GM23338 (cell line): Measurements from ENCODE around the gene CSH2. TPM values are rescaled to one million over a fixed set of nuclear protein-coding genes. Genes with fewer than 3 reads are reported as not detected.

Experiments
- ATAC-seq: fragments of 200-7000 bp; cut with Tn5 transposase; 3 replicates; pipeline ENCODE4 v1.9.1; 2020
- DNase-seq: peaks from one replicate; pipeline ENCODE4 v3.0.0-alpha.2; 2015; ENCODE audit warnings: low spot score
- H2AFZ ChIP-seq: fragments of 200-600 bp; sonication (generic); 2 replicates; pipeline ENCODE4 v1.8.0; 2016; ENCODE audit warnings: antibody characterized with exemption, mild to moderate bottlenecking, moderate library complexity
- H3F3A ChIP-seq: fragments of 200-600 bp; sonication (generic); replicated peaks from 2 replicates; pipeline ENCODE4 v1.8.0; 2017; ENCODE audit warnings: antibody characterized with exemption, mixed run types, low read depth
- H3K27ac ChIP-seq: fragments of 200-600 bp; sonication (generic); 2 replicates; pipeline ENCODE4 v1.6.1; 2016; ENCODE audit warnings: low read depth
- H3K27me3 ChIP-seq: fragments of 200-600 bp; sonication (generic); 2 replicates; pipeline ENCODE4 v1.8.0; 2016; ENCODE audit warnings: mild to moderate bottlenecking, mixed run types, moderate library complexity; ENCODE audit not compliant: insufficient read depth
- H3K36me3 ChIP-seq: fragments of 200-600 bp; sonication (generic); 2 replicates; pipeline ENCODE4 v1.8.0; 2016; ENCODE audit warnings: mild to moderate bottlenecking; ENCODE audit not compliant: insufficient read depth
- H3K4me1 ChIP-seq: fragments of 200-600 bp; sonication (generic); 2 replicates; pipeline ENCODE4 v1.8.0; 2016; ENCODE audit warnings: mild to moderate bottlenecking, moderate library complexity; ENCODE audit not compliant: insufficient read depth
- H3K4me2 ChIP-seq: fragments of 200-600 bp; sonication (generic); 2 replicates; pipeline ENCODE4 v1.7.1; 2017; ENCODE audit warnings: mixed run types
- H3K4me3 ChIP-seq: fragments of 200-600 bp; sonication (generic); 2 replicates; pipeline ENCODE4 v1.6.1; 2016; ENCODE audit warnings: mixed run types
- H3K79me2 ChIP-seq: fragments of 200-600 bp; sonication (generic); replicated peaks from 2 replicates; pipeline ENCODE4 v1.8.0; 2017; ENCODE audit warnings: mild to moderate bottlenecking; ENCODE audit not compliant: insufficient read depth
- H3K9me2 ChIP-seq: fragments of 200-600 bp; sonication (generic); 2 replicates; pipeline ENCODE4 v1.8.0; 2017; ENCODE audit not compliant: insufficient read depth
- H4K20me1 ChIP-seq: fragments of 200-600 bp; sonication (generic); replicated peaks from 2 replicates; pipeline ENCODE4 v1.8.0; 2017; ENCODE audit warnings: mild to moderate bottlenecking; ENCODE audit not compliant: insufficient read depth
- H3K27ac Mint-ChIP-seq: 2 replicates; pipeline ENCODE4 v1.8.0; 2020; ENCODE audit warnings: inconsistent platforms, mild to moderate bottlenecking, moderate library complexity, mixed read lengths
- H3K27me3 Mint-ChIP-seq: 3 replicates; pipeline ENCODE4 v1.8.0; 2022; ENCODE audit warnings: low read depth, mild to moderate bottlenecking, moderate library complexity, mixed read lengths, inconsistent platforms; ENCODE audit not compliant: insufficient read depth, poor library complexity
- H3K36me3 Mint-ChIP-seq: 3 replicates; pipeline ENCODE4 v1.8.0; 2021; ENCODE audit warnings: low read depth, mild to moderate bottlenecking, inconsistent platforms, moderate library complexity, mixed read lengths
- H3K4me1 Mint-ChIP-seq: 3 replicates; pipeline ENCODE4 v1.8.0; 2020; ENCODE audit warnings: mild to moderate bottlenecking, inconsistent platforms, mixed read lengths
- H3K4me3 Mint-ChIP-seq: 3 replicates; pipeline ENCODE4 v1.8.0; 2021; ENCODE audit warnings: moderate library complexity, mild to moderate bottlenecking, inconsistent platforms, mixed read lengths
- H3K9me3 Mint-ChIP-seq: 3 replicates; pipeline ENCODE4 v1.8.0; 2020; ENCODE audit warnings: moderate library complexity, mild to moderate bottlenecking, inconsistent platforms, mixed read lengths
- CREB1 ChIP-seq: fragments of 250-450 bp; sonication (Bioruptor Pico); IDR thresholded peaks from 2 replicates; pipeline ENCODE4 v1.5.0; 2020; ENCODE audit warnings: low read depth, mild to moderate bottlenecking, moderate library complexity
- ETS1 ChIP-seq: IDR thresholded peaks from 2 replicates; pipeline ENCODE4 v1.6.1; 2016; ENCODE audit warnings: antibody characterized with exemption
- EZH2 ChIP-seq: fragments of 200-600 bp; sonication (generic); IDR thresholded peaks from one replicate; pipeline ENCODE4 v1.8.0; 2017; ENCODE audit warnings: antibody characterized with exemption, mild to moderate bottlenecking, low read depth; ENCODE audit not compliant: unreplicated experiment
- EZH2phosphoT487 ChIP-seq: fragments of 200-600 bp; sonication (generic); IDR thresholded peaks from one replicate; pipeline ENCODE4 v1.8.1; 2018; ENCODE audit warnings: antibody characterized with exemption; ENCODE audit not compliant: unreplicated experiment
- JUNB ChIP-seq: IDR thresholded peaks from one replicate; pipeline ENCODE4 v1.6.1; 2016; ENCODE audit warnings: antibody characterized with exemption; ENCODE audit not compliant: unreplicated experiment
- NANOG ChIP-seq: IDR thresholded peaks from 2 replicates; pipeline ENCODE4 v1.6.1; 2016; ENCODE audit warnings: antibody characterized with exemption, borderline replicate concordance
- POLR2AphosphoS5 ChIP-seq: IDR thresholded peaks from 2 replicates; pipeline ENCODE4 v1.6.1; 2016; ENCODE audit warnings: antibody characterized with exemption, low read depth
- STAT1 ChIP-seq: IDR thresholded peaks from one replicate; pipeline ENCODE4 v1.6.1; 2016; ENCODE audit warnings: antibody characterized with exemption; ENCODE audit not compliant: unreplicated experiment
- ZNF114 ChIP-seq: fragments of 250-450 bp; sonication (Bioruptor Pico); IDR thresholded peaks from 2 replicates; pipeline ENCODE4 v1.5.0; 2020; ENCODE audit warnings: mild to moderate bottlenecking, moderate library complexity
- ZNF331 ChIP-seq: fragments of 250-450 bp; sonication (Bioruptor Pico); IDR thresholded peaks from 2 replicates; pipeline ENCODE4 v1.5.0; 2020; ENCODE audit warnings: low read depth, mild to moderate bottlenecking, moderate library complexity
- polyA plus RNA-seq: library from polyadenylated mRNA; unstranded; fragments of >200 nt; fragmentation: Nextera tagmentation; extraction: Ambion mirVana; gene quantifications from 2 replicates; pipeline ENCODE4 v1.2.1, GENCODE V29; 2016
- total RNA-seq: library from RNA; depleted of rRNA; stranded (reverse); fragments of >200 nt; shearing (Covaris generic); gene quantifications from 2 replicates; pipeline ENCODE4 v1.2.3, GENCODE V29; 2014
- TF ChIP-seq, protein P1 (sequence below): IDR thresholded peaks from one replicate; pipeline ENCODE4 v1.6.1; 2018; ENCODE audit warnings: antibody characterized with exemption; ENCODE audit not compliant: unreplicated experiment
- TF ChIP-seq, protein P2 (sequence below), 2 experiments: fragments of 200-600 bp in 1 of 2; sonication (generic) in 1 of 2; conservative IDR thresholded peaks; 2 replicates each; pipeline versions ENCODE4 v1.5.1 to v1.6.1; 2016 to 2017; ENCODE audit warnings: antibody characterized with exemption in 2 of 2, low read depth in 2 of 2, mild to moderate bottlenecking in 2 of 2, moderate library complexity in 1 of 2

Gene CSH2
- total and polyA plus RNA-seq, 2 experiments from 2014 or later: 0.37 TPM; not detected in 1

DNA sequence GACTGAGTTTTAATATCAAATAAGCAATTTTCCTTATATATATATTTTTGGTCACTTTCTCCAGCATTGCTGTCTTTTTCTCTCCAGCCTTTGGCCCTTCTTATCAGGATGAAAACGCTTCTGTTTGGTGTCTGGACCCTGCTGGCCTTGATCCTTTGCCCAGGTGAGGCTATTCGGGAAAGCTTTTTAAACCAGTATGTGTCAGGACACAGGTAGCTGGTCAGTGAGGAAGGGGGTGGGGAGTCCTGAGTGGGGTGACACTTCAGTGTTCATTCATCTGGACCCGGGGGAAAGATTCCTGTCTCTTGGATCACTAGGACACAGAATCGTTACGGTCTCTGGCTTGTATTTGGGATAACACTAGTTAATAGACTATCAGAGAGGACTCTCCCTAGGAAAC, 18.8 kb downstream of the CSH2 start (continued):
- TF ChIP-seq, protein P1, sequence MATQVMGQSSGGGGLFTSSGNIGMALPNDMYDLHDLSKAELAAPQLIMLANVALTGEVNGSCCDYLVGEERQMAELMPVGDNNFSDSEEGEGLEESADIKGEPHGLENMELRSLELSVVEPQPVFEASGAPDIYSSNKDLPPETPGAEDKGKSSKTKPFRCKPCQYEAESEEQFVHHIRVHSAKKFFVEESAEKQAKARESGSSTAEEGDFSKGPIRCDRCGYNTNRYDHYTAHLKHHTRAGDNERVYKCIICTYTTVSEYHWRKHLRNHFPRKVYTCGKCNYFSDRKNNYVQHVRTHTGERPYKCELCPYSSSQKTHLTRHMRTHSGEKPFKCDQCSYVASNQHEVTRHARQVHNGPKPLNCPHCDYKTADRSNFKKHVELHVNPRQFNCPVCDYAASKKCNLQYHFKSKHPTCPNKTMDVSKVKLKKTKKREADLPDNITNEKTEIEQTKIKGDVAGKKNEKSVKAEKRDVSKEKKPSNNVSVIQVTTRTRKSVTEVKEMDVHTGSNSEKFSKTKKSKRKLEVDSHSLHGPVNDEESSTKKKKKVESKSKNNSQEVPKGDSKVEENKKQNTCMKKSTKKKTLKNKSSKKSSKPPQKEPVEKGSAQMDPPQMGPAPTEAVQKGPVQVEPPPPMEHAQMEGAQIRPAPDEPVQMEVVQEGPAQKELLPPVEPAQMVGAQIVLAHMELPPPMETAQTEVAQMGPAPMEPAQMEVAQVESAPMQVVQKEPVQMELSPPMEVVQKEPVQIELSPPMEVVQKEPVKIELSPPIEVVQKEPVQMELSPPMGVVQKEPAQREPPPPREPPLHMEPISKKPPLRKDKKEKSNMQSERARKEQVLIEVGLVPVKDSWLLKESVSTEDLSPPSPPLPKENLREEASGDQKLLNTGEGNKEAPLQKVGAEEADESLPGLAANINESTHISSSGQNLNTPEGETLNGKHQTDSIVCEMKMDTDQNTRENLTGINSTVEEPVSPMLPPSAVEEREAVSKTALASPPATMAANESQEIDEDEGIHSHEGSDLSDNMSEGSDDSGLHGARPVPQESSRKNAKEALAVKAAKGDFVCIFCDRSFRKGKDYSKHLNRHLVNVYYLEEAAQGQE: no peak
- TF ChIP-seq EZH2phosphoT487 (no peak), NANOG (no peak), ETS1 (no peak), POLR2AphosphoS5 (no peak)

GRCh38 chr17:63853260-63853659, 20.2 kb downstream of the CSH2 start:
- H3K36me3 ChIP-seq: no peaks in the 10 kb centered on the region
- H3F3A ChIP-seq: 0 out of 2 replicates have a peak, but pooled peaks cover 2% of the 10 kb centered on the region
- H3K9me2 ChIP-seq: peaks cover 3% of the 10 kb centered on the region; the same call in 1 of the 2 replicates
- no peak for DNase-seq
- no peak overlapping the region for H3K4me2 ChIP-seq
- Mint-ChIP-seq H3K4me3 (no peak overlapping the region), H3K27me3 (peaks cover 22% of the 10 kb centered on the region), H3K36me3 (peaks cover under 1% of the 10 kb centered on the region; the same call in 1 of the 3 replicates), H3K27ac (no peak overlapping the region), H3K4me1 (no peaks in the 10 kb centered on the region), H3K9me3 (peaks cover 12% of the 10 kb centered on the region)
- peaks cover 10% of the 10 kb centered on the region for H3K27me3 ChIP-seq
- no peak overlapping the region for H3K4me3 ChIP-seq
- H4K20me1 ChIP-seq: no peaks in the 10 kb centered on the region
- H3K27ac ChIP-seq: no peak overlapping the region
- no peaks in the 10 kb centered on the region for H3K4me1 ChIP-seq
- no peak for ATAC-seq
- no peak overlapping the region for H2AFZ ChIP-seq
- H3K79me2 ChIP-seq: no peaks in the 10 kb centered on the region
- no peak for TF ChIP-seq EZH2phosphoT487
- TF ChIP-seq POLR2AphosphoS5: no peak
- no peak for TF ChIP-seq STAT1
- no peak for TF ChIP-seq EZH2
- no peak for TF ChIP-seq ZNF114 (CRISPR knock-in tag)
- TF ChIP-seq, protein P2, sequence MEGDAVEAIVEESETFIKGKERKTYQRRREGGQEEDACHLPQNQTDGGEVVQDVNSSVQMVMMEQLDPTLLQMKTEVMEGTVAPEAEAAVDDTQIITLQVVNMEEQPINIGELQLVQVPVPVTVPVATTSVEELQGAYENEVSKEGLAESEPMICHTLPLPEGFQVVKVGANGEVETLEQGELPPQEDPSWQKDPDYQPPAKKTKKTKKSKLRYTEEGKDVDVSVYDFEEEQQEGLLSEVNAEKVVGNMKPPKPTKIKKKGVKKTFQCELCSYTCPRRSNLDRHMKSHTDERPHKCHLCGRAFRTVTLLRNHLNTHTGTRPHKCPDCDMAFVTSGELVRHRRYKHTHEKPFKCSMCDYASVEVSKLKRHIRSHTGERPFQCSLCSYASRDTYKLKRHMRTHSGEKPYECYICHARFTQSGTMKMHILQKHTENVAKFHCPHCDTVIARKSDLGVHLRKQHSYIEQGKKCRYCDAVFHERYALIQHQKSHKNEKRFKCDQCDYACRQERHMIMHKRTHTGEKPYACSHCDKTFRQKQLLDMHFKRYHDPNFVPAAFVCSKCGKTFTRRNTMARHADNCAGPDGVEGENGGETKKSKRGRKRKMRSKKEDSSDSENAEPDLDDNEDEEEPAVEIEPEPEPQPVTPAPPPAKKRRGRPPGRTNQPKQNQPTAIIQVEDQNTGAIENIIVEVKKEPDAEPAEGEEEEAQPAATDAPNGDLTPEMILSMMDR (conservative IDR thresholded peaks at IDR 0.05; ENCODE audit: low read depth in 2 of 2): no peak
- no peak for TF ChIP-seq ETS1
- TF ChIP-seq CREB1 (CRISPR knock-in tag): no peak
- TF ChIP-seq, protein P1: no peak
- TF ChIP-seq NANOG: no peak
- no peak for TF ChIP-seq JUNB
- TF ChIP-seq ZNF331 (CRISPR knock-in tag): no peak
